Activated CD4-positive, alpha-beta T cell treated with anti-CD3 and anti-CD28 coated beads for 36 hours (primary cell): ENCODE data around the gene SLC17A5. TPM values are rescaled to one million over a fixed set of nuclear protein-coding genes. Genes with fewer than 3 reads are reported as not detected.

ENCODE experiments used
- ATAC-seq: fragments of 200-7000 bp; cut with Tn5 transposase; one replicate; pipeline ENCODE4 v1.10.0; 2021; ENCODE audit warnings: mild to moderate bottlenecking, moderate library complexity
- CTCF ChIA-PET: fragments of 350-600 bp; sonication (Branson Sonifier 250); formaldehyde crosslinking; loops from one replicate; lab custom pipeline; 2021; ENCODE audit warnings: antibody characterized with exemption; lab: Charles Lee
- POLR2A ChIA-PET: fragments of 350-600 bp; sonication (Branson Sonifier 250); formaldehyde crosslinking; loops from one replicate; lab custom pipeline; 2021; ENCODE audit warnings: antibody characterized with exemption, inconsistent platforms; lab: Charles Lee
- DNase-seq: peaks from one replicate; pipeline ENCODE4 v3.0.0-alpha.2; 2020
- H3K27ac Mint-ChIP-seq: one replicate; pipeline ENCODE4 v1.8.0; 2021; ENCODE audit warnings: mixed read lengths
- H3K27me3 Mint-ChIP-seq: one replicate; pipeline ENCODE4 v1.8.0; 2021; ENCODE audit warnings: mixed read lengths
- H3K36me3 Mint-ChIP-seq: one replicate; pipeline ENCODE4 v1.8.0; 2021; ENCODE audit warnings: low read depth, mixed read lengths
- H3K4me1 Mint-ChIP-seq: one replicate; pipeline ENCODE4 v1.8.0; 2021; ENCODE audit warnings: mixed read lengths
- H3K4me3 Mint-ChIP-seq: one replicate; pipeline ENCODE4 v1.8.0; 2021; ENCODE audit warnings: mild to moderate bottlenecking, moderate library complexity, mixed read lengths
- H3K9me3 Mint-ChIP-seq: one replicate; pipeline ENCODE4 v1.8.0; 2021; ENCODE audit warnings: low read depth, mixed read lengths
- intact Hi-C, 2 experiments: fragments of 100-400 bp; cut with DNase I in 1 of 2; cut with micrococcal nuclease in 1 of 2; formaldehyde crosslinking; loops; one replicate each; pipeline versions ENCODE4 v1.14.2 to v1.15.1; 2022 to 2024; cut with DNase I, micrococcal nuclease
- total RNA-seq, 2 experiments: library from RNA; stranded (reverse); gene quantifications; one replicate each; pipeline ENCODE4 v1.2.3, GENCODE V29; 2021

SLC17A5 gene
- total RNA-seq, 2 experiments from 2014 or later: 3.2 to 4.0 TPM

GRCh38 chr6:73665686-73666319 lies 12.0 kb upstream of the SLC17A5 start:
- ChIA-PET CTCF (interaction anchor here (1.0 to 2.9 kb wide), 3 partner anchors 13 to 73 kb away, joined by 4 to 12 read pairs (median 5); no protein-coding TSS in a partner anchor), POLR2A (no interaction called here)
- Mint-ChIP-seq H3K4me1 (peaks cover 9% of the 10 kb centered on the region), H3K9me3 (no peaks in the 10 kb centered on the region), H3K27ac (no peak overlapping the region), H3K36me3 (no peaks in the 10 kb centered on the region), H3K27me3 (peaks cover 19% of the 10 kb centered on the region), H3K4me3 (no peak overlapping the region)
- no peak for DNase-seq
- intact Hi-C loops: no loop called here
- peak; percentile 87 for ATAC-seq

- POLR2A ChIA-PET: interaction anchor here (0.6 kb wide), 1 partner anchor 199 kb away, joined by 5 read pairs; no protein-coding TSS in a partner anchor
- no peaks in the 10 kb centered on the region for H3K9me3 Mint-ChIP-seq
Measured at GRCh38 chr6:73664701-73665100, 10.9 kb upstream of the SLC17A5 start.

GRCh38 chr6:73657201-73657600 lies 3.4 kb upstream of the SLC17A5 start:
- peak; percentile 30 for DNase-seq
- CTCF ChIA-PET: no interaction called here

More at GRCh38 chr6:73664701-73665100, 10.9 kb upstream of the SLC17A5 start:
- ATAC-seq: no peak
- Mint-ChIP-seq H3K27ac (no peak overlapping the region), H3K4me3 (no peak overlapping the region), H3K4me1 (peaks cover 9% of the 10 kb centered on the region), H3K36me3 (no peaks in the 10 kb centered on the region), H3K27me3 (peaks cover 11% of the 10 kb centered on the region)
- no peak for DNase-seq
- intact Hi-C loops: no loop called here
- CTCF ChIA-PET: interaction anchor here (1.5 kb wide), 1 partner anchor 69 kb away, joined by 4 read pairs; no protein-coding TSS in a partner anchor

GRCh38 chr6:73656531-73657145 lies 2.8 kb upstream of the SLC17A5 start:
- no peak for ATAC-seq
- intact Hi-C loops: loop anchor here in 1 of 2 experiments (10.0 kb wide), 1 partner anchor 392 kb away; the partner anchor contains the start of gene KHDC1
- no peak overlapping the region for H3K27ac Mint-ChIP-seq

More at GRCh38 chr6:73657201-73657600, 3.4 kb upstream of the SLC17A5 start:
- Mint-ChIP-seq H3K4me1 (peaks cover 23% of the 10 kb centered on the region), H3K27ac (peak overlapping the region; percentile 6), H3K4me3 (no peak overlapping the region), H3K27me3 (no peaks in the 10 kb centered on the region), H3K9me3 (no peaks in the 10 kb centered on the region), H3K36me3 (no peaks in the 10 kb centered on the region)
- POLR2A ChIA-PET: no interaction called here
- ATAC-seq: no peak
- intact Hi-C loops: loop anchor here in 1 of 2 experiments (10.0 kb wide), 1 partner anchor 392 kb away; the partner anchor contains the start of gene KHDC1

GRCh38 chr6:73655341-73655917 lies 1.6 kb upstream of the SLC17A5 start:
- intact Hi-C loops: loop anchor here (2.0 to 10.0 kb wide), 3 partner anchors 39 to 1629 kb away; partner anchors contain the start of genes KHDC1 (in 1 of the 2) and TMEM30A (in 1 of the 2)
- DNase-seq: no peak
- H3K4me1 Mint-ChIP-seq: peaks cover 29% of the 10 kb centered on the region
- H3K9me3 Mint-ChIP-seq: no peaks in the 10 kb centered on the region
- no peak overlapping the region for H3K27ac Mint-ChIP-seq
- ChIA-PET CTCF (no interaction called here), POLR2A (interaction anchor here (3.4 kb wide), 1 partner anchor 135 kb away, joined by 29 read pairs; the partner anchor contains the start of gene EEF1A1)
- H3K27me3 Mint-ChIP-seq: no peaks in the 10 kb centered on the region
- H3K36me3 Mint-ChIP-seq: no peaks in the 10 kb centered on the region
- no peak for ATAC-seq
- H3K4me3 Mint-ChIP-seq: peak overlapping the region; percentile 34

More at GRCh38 chr6:73656531-73657145, 2.8 kb upstream of the SLC17A5 start:
- Mint-ChIP-seq H3K27me3 (no peaks in the 10 kb centered on the region), H3K9me3 (no peaks in the 10 kb centered on the region), H3K36me3 (no peaks in the 10 kb centered on the region), H3K4me1 (peaks cover 26% of the 10 kb centered on the region), H3K4me3 (no peak overlapping the region)
- DNase-seq: no peak
- ChIA-PET CTCF (no interaction called here), POLR2A (no interaction called here)

- H3K27ac Mint-ChIP-seq: peak overlapping the region; percentile 94
- peak; percentile 61 for ATAC-seq
- POLR2A ChIA-PET: interaction anchor here (0.6 to 3.4 kb wide), 10 partner anchors 69 to 1655 kb away, joined by 3 to 29 read pairs (median 4); partner anchors contain the start of genes CGAS and EEF1A1
- no peaks in the 10 kb centered on the region for H3K27me3 Mint-ChIP-seq
- peak overlapping the region; percentile 87 for H3K4me3 Mint-ChIP-seq
- peaks cover 31% of the 10 kb centered on the region for H3K4me1 Mint-ChIP-seq
- H3K36me3 Mint-ChIP-seq: peaks cover 3% of the 10 kb centered on the region
- H3K9me3 Mint-ChIP-seq: no peaks in the 10 kb centered on the region
- intact Hi-C loops: loop anchor here (1.0 to 10.0 kb wide), 10 partner anchors 66 to 1949 kb away; partner anchors contain the start of genes KHDC1 (in 2 of the 2), MTO1 (in 1 of the 2) and SENP6 (in 1 of the 2)
- CTCF ChIA-PET: interaction anchor here (0.5 to 3.4 kb wide), 34 partner anchors 9 to 1590 kb away, joined by 3 to 25 read pairs (median 4); partner anchors contain the start of genes CGAS, DDX43, EEF1A1 and MTO1
- peak; percentile 82 for DNase-seq
Measured at GRCh38 chr6:73652637-73653570, 888 bp downstream of the SLC17A5 start.

- no peaks in the 10 kb centered on the region for H3K27me3 Mint-ChIP-seq
- no peak overlapping the region for H3K27ac Mint-ChIP-seq
- DNase-seq (no peak), ATAC-seq (no peak)
- ChIA-PET CTCF (interaction anchor here (1.2 to 1.5 kb wide), 2 partner anchors 24 to 39 kb away, joined by 3 to 5 read pairs; no protein-coding TSS in a partner anchor), POLR2A (interaction anchor here (0.6 kb wide), 2 partner anchors 64 to 1657 kb away, joined by 3 to 10 read pairs; no protein-coding TSS in a partner anchor)
- H3K9me3 Mint-ChIP-seq: no peaks in the 10 kb centered on the region
- no peak overlapping the region for H3K4me3 Mint-ChIP-seq
- intact Hi-C loops: loop anchor here (5.0 to 10.0 kb wide), 4 partner anchors 62 to 1953 kb away; partner anchors contain the start of genes KHDC1 (in 1 of the 2), MTO1 (in 1 of the 2) and SENP6 (in 1 of the 2)
- H3K4me1 Mint-ChIP-seq: peaks cover 26% of the 10 kb centered on the region
- peaks cover 3% of the 10 kb centered on the region for H3K36me3 Mint-ChIP-seq
Measured at GRCh38 chr6:73649783-73650182, 4.0 kb downstream of the SLC17A5 start.

- no peak for DNase-seq
- Mint-ChIP-seq H3K4me3 (no peak overlapping the region), H3K36me3 (peaks cover 3% of the 10 kb centered on the region), H3K27me3 (no peaks in the 10 kb centered on the region), H3K27ac (no peak overlapping the region), H3K9me3 (no peaks in the 10 kb centered on the region), H3K4me1 (peaks cover 26% of the 10 kb centered on the region)
- ChIA-PET POLR2A (no interaction called here), CTCF (interaction anchor here (0.6 to 0.9 kb wide), 2 partner anchors 27 to 85 kb away, joined by 3 to 5 read pairs; no protein-coding TSS in a partner anchor)
- intact Hi-C loops: no loop called here
- no peak for ATAC-seq
Measured at GRCh38 chr6:73648166-73648565, 5.6 kb downstream of the SLC17A5 start.

GRCh38 chr6:73644941-73645591 lies 8.7 kb downstream of the SLC17A5 start:
- H3K9me3 Mint-ChIP-seq: no peaks in the 10 kb centered on the region
- ATAC-seq: peak; percentile 39
- CTCF ChIA-PET: interaction anchor here (0.6 to 2.0 kb wide), 5 partner anchors 8 to 283 kb away, joined by 3 to 18 read pairs (median 3); partner anchors contain the start of gene SLC17A5
- H3K27me3 Mint-ChIP-seq: no peaks in the 10 kb centered on the region
- no peak for DNase-seq
- peaks cover 13% of the 10 kb centered on the region for H3K36me3 Mint-ChIP-seq
- H3K4me1 Mint-ChIP-seq: peaks cover 14% of the 10 kb centered on the region
- POLR2A ChIA-PET: no interaction called here
- H3K4me3 Mint-ChIP-seq: peak overlapping the region; percentile 77
- intact Hi-C loops: no loop called here
- peak overlapping the region; percentile 70 for H3K27ac Mint-ChIP-seq
